K562 (cell line): ENCODE data around the gene GCDH. TPM values are rescaled to one million over a fixed set of nuclear protein-coding genes. Genes with fewer than 3 reads are reported as not detected.

Source experiments
- FOXK1 ChIP-seq: sonication (generic); formaldehyde crosslinking; IDR thresholded peaks from 2 replicates; pipeline ENCODE4 v1.8.0; 2022; ENCODE audit warnings: missing genetic modification reagents, mild to moderate bottlenecking, borderline replicate concordance
- FOXM1 ChIP-seq, 2 experiments: fragments of 450-650 bp in 1 of 2; sonication (generic) in 1 of 2; formaldehyde crosslinking in 1 of 2; IDR thresholded peaks; 2 replicates each; pipeline versions ENCODE4 v1.6.1 to v1.9.0; 2017 to 2022; ENCODE audit warnings: low read depth in 2 of 2, mild to moderate bottlenecking in 2 of 2, missing genetic modification reagents in 1 of 2, moderate library complexity in 1 of 2
- HLTF ChIP-seq: fragments of 450-650 bp; IDR thresholded peaks from 2 replicates; pipeline ENCODE4 v1.6.1; 2016
- MAFK ChIP-seq: IDR thresholded peaks from 2 replicates; pipeline ENCODE4 v1.6.1; 2011; ENCODE audit warnings: low read length, improper control_type of control experiment
- MXI1 ChIP-seq: IDR thresholded peaks from 2 replicates; pipeline ENCODE4 v1.6.1; 2011; ENCODE audit warnings: low read depth, mild to moderate bottlenecking, improper control_type of control experiment, low read length
- NELFE ChIP-seq: IDR thresholded peaks from 2 replicates; pipeline ENCODE4 v1.6.1; 2011; ENCODE audit warnings: mild to moderate bottlenecking; ENCODE audit not compliant: insufficient read depth, insufficient read length
- NR2C1 ChIP-seq, 2 experiments: fragments of 450-650 bp; IDR thresholded peaks; 2 replicates each; pipeline ENCODE4 v1.6.1; 2017; ENCODE audit warnings: mild to moderate bottlenecking in 2 of 2, antibody characterized with exemption in 1 of 2, inconsistent platforms in 1 of 2, missing compliant biosample characterization in 1 of 2, missing genetic modification characterization in 1 of 2
- POLR2B ChIP-seq: fragments of 450-650 bp; IDR thresholded peaks from 2 replicates; pipeline ENCODE4 v1.6.1; 2018; ENCODE audit warnings: low read depth; ENCODE audit not compliant: partially characterized antibody
- PTRF ChIP-seq: fragments of 450-650 bp; IDR thresholded peaks from 2 replicates; pipeline ENCODE4 v1.6.1; 2016; ENCODE audit warnings: mild to moderate bottlenecking, missing genetic modification characterization, missing compliant biosample characterization
- RBM14 ChIP-seq: fragments of 200-400 bp; formaldehyde crosslinking; IDR thresholded peaks from 2 replicates; pipeline ENCODE4 v1.6.1; 2018; ENCODE audit warnings: low read depth, mild to moderate bottlenecking, low read length, moderate library complexity, borderline replicate concordance; ENCODE audit not compliant: insufficient read depth
- SREBF1 ChIP-seq: fragments of 150-350 bp; IDR thresholded peaks from 2 replicates; pipeline ENCODE4 v1.6.1; 2014; ENCODE audit warnings: antibody characterized with exemption, low read depth, low read length, borderline replicate concordance
- TAL1 ChIP-seq: fragments of 450-650 bp; IDR thresholded peaks from 2 replicates; pipeline ENCODE4 v1.6.1; 2016; ENCODE audit warnings: mild to moderate bottlenecking
- TBP ChIP-seq: optimal IDR thresholded peaks from 2 replicates; pipeline ENCODE3; 2011; ENCODE audit warnings: low read depth, low read length, improper control_type of control experiment
- U2AF2 ChIP-seq: fragments of 200-400 bp; formaldehyde crosslinking; optimal IDR thresholded peaks from 2 replicates; pipeline ENCODE3; 2017; ENCODE audit warnings: low read depth, mild to moderate bottlenecking, low read length
- YY1 ChIP-seq, 3 experiments: IDR thresholded peaks; 2 replicates each; pipeline ENCODE4 v1.6.1; 2011; ENCODE audit warnings: low read length in 2 of 3, mild to moderate bottlenecking in 2 of 3, moderate library complexity in 2 of 3, borderline replicate concordance in 1 of 3, control low read depth in 1 of 3, low read depth in 1 of 3; ENCODE audit not compliant: insufficient read depth in 3 of 3, insufficient replicate concordance in 2 of 3, control insufficient read depth in 1 of 3, insufficient read length in 1 of 3; ENCODE audit errors: extremely low read depth in 1 of 3
- ZEB2 ChIP-seq: fragments of 450-650 bp; IDR thresholded peaks from 2 replicates; pipeline ENCODE4 v1.6.1; 2016
- ZKSCAN3 ChIP-seq: fragments of 250-450 bp; sonication (Bioruptor Pico); IDR thresholded peaks from 2 replicates; pipeline ENCODE4 v1.4.0; 2020
- ZNF444 ChIP-seq: fragments of 250-450 bp; sonication (Bioruptor Pico); IDR thresholded peaks from 2 replicates; pipeline ENCODE4 v1.4.0; 2020; ENCODE audit warnings: mild to moderate bottlenecking, moderate library complexity
- ZNF507 ChIP-seq: conservative IDR thresholded peaks from 2 replicates; pipeline ENCODE4 v1.6.1; 2017; ENCODE audit warnings: missing genetic modification characterization, missing compliant biosample characterization
- ZNF76 ChIP-seq: fragments of 250-450 bp; sonication (Bioruptor Pico); IDR thresholded peaks from 2 replicates; pipeline ENCODE4 v1.4.0; 2020; ENCODE audit warnings: mild to moderate bottlenecking, moderate library complexity, borderline replicate concordance
- ZNF77 ChIP-seq: fragments of 250-450 bp; sonication (Bioruptor Pico); IDR thresholded peaks from 2 replicates; pipeline ENCODE4 v1.5.0; 2020
- polyA plus RNA-seq, 8 experiments: library from polyadenylated mRNA; depleted of rRNA in 4 of 8; stranded (reverse) in 5 of 8; unstranded in 3 of 8; fragments of >200 nt; fragmentation: Nextera tagmentation in 2 of 8; fragmentation: Illumina TruSeq in 1 of 8; extraction: Ambion mirVana in 2 of 8; extraction: Trizol in 1 of 8; gene quantifications; 2 replicates each; pipeline versions ENCODE4 v1.2.1 to v1.2.3, GENCODE V29; 2011 to 2014; ENCODE audit warnings: inconsistent platforms in 1 of 8, missing spikeins in 1 of 8
- total RNA-seq, 7 experiments: library from RNA; depleted of rRNA in 6 of 7; stranded (reverse); fragments of >200 nt in 6 of 7; fragmentation: Illumina TruSeq in 2 of 7; extraction: Trizol in 2 of 7; gene quantifications; 2 replicates each; pipeline versions ENCODE4 v1.2.1 to v1.2.3, GENCODE V29; 2011 to 2021; ENCODE audit warnings: low replicate concordance in 1 of 7
- TF ChIP-seq, protein P1 (sequence below): fragments of 450-650 bp; IDR thresholded peaks from 2 replicates; pipeline ENCODE4 v1.6.1; 2016; ENCODE audit warnings: antibody characterized with exemption
- TF ChIP-seq, protein P2 (sequence below), 2 experiments: fragments of 450-650 bp in 1 of 2; sonication (generic) in 1 of 2; formaldehyde crosslinking in 1 of 2; IDR thresholded peaks in 1 of 2; conservative IDR thresholded peaks in 1 of 2; 2 replicates each; pipeline versions ENCODE4 v1.6.1 to v1.8.1; 2016 to 2023; ENCODE audit warnings: mild to moderate bottlenecking in 2 of 2, moderate library complexity in 2 of 2, inconsistent platforms in 1 of 2, missing genetic modification reagents in 1 of 2
- TF ChIP-seq, protein P3 (sequence below): sonication (generic); formaldehyde crosslinking; IDR thresholded peaks from 2 replicates; pipeline ENCODE4 v1.8.1; 2023; ENCODE audit warnings: mild to moderate bottlenecking, missing genetic modification reagents, moderate library complexity

Gene GCDH
- total and polyA plus RNA-seq, 9 of the 15 experiments (the other 6 are each of a cell fraction or from before 2014, with no cell fraction given): 2.9 to 50.8 (median 19.1) TPM

DNA sequence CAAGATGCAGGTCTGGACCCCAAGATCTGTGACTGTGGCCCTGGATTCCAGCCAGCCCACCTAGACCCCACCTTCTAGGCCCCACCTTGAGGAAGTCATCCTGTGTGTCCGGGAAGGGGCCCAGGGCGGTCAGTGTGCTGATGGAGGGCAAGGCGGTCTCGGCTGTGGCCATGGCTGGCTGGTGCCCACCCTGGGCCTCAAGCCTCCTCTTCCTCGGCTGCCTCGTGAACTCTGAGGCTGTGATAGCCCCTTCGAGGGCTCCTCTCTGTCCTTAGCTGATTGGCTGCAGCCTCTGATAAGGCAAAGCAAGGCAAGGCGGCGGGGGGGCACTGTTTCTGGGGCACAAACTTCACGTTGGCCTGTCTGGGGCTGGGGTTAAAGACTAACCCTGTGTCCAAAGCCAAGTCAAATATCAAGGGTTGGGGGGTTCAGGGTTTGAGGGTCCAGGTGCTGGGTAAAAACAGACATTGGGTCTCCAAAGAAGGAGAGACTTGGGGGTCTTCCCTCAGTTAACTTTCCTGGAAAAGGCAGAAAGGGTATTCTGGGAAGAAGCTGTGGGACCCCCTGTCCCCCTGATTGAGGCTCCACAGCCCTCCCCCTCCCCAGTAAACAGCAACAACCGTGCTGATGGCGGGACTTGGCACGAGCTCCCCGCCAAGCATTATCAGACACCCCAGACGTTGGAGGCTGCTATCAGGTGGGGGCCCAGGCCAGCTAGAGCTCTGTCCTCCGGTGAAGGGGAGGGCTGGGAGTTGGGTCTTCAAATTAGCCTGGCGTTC is 3.8 kb upstream of the GCDH start, which contains the start of gene KLF1 (continued):
- TF ChIP-seq YY1 (IDR thresholded peaks at IDR 0.05; ENCODE audit: borderline replicate concordance in 1 of 3, control insufficient read depth in 1 of 3, extremely low read depth in 1 of 3, insufficient read depth in 3 of 3, insufficient read length in 1 of 3, insufficient replicate concordance in 2 of 3, low read depth in 1 of 3, low read length in 2 of 3): peak in 1 of 3 experiments; percentile 50
- 0 out of 2 replicates have a peak, but pooled peaks have one; percentile 2 for TF ChIP-seq MAFK
- no peak for TF ChIP-seq U2AF2
- TF ChIP-seq ZKSCAN3 (CRISPR knock-in tag): peak; percentile 95
- no peak for TF ChIP-seq SREBF1
- TF ChIP-seq PTRF (tag): no peak
- no peak for TF ChIP-seq NR2C1 (IDR thresholded peaks at IDR 0.05)
- 0 out of 2 replicates have a peak, but pooled peaks have one; percentile 18 for TF ChIP-seq NR2C1 (tag; IDR thresholded peaks at IDR 0.05)
- TF ChIP-seq TAL1: peak; percentile 92
- TF ChIP-seq, protein P1, sequence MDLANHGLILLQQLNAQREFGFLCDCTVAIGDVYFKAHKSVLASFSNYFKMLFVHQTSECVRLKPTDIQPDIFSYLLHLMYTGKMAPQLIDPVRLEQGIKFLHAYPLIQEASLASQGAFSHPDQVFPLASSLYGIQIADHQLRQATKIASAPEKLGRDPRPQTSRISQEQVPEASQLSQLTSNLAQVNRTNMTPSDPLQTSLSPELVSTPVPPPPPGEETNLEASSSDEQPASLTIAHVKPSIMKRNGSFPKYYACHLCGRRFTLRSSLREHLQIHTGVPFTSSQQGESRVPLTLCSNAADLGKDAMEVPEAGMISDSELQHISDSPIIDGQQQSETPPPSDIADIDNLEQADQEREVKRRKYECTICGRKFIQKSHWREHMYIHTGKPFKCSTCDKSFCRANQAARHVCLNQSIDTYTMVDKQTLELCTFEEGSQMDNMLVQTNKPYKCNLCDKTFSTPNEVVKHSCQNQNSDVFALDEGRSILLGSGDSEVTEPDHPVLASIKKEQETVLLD: peak; percentile 33; the same call in 1 of the 2 replicates
- no peak for TF ChIP-seq ZNF507 (tag)
- TF ChIP-seq FOXK1 (CRISPR knock-in tag): no peak
- TF ChIP-seq NELFE: no peak
- TF ChIP-seq POLR2B: peak; percentile 83
- TF ChIP-seq HLTF: no peak
- peak; percentile 82 for TF ChIP-seq TBP
- peak; percentile 82 for TF ChIP-seq FOXM1 (IDR thresholded peaks at IDR 0.05; ENCODE audit: low read depth)
- no peak for TF ChIP-seq FOXM1 (CRISPR knock-in tag; IDR thresholded peaks at IDR 0.05; ENCODE audit: low read depth)
- TF ChIP-seq, protein P2, sequence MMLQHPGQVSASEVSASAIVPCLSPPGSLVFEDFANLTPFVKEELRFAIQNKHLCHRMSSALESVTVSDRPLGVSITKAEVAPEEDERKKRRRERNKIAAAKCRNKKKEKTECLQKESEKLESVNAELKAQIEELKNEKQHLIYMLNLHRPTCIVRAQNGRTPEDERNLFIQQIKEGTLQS (IDR thresholded peaks at IDR 0.05): no peak
- TF ChIP-seq, protein P2 (CRISPR knock-in tag; conservative IDR thresholded peaks at IDR 0.05): no peak
- TF ChIP-seq, protein P3, sequence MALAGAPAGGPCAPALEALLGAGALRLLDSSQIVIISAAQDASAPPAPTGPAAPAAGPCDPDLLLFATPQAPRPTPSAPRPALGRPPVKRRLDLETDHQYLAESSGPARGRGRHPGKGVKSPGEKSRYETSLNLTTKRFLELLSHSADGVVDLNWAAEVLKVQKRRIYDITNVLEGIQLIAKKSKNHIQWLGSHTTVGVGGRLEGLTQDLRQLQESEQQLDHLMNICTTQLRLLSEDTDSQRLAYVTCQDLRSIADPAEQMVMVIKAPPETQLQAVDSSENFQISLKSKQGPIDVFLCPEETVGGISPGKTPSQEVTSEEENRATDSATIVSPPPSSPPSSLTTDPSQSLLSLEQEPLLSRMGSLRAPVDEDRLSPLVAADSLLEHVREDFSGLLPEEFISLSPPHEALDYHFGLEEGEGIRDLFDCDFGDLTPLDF: no peak; the same call in 1 of the 2 replicates
- 0 out of 2 replicates have a peak, but pooled peaks have one; percentile 19 for TF ChIP-seq MXI1
- TF ChIP-seq ZNF77 (CRISPR knock-in tag): no peak
- TF ChIP-seq ZEB2: no peak
- TF ChIP-seq RBM14: no peak
- 0 out of 2 replicates have a peak, but pooled peaks have one; percentile 63 for TF ChIP-seq ZNF444 (CRISPR knock-in tag)
- 0 out of 2 replicates have a peak, but pooled peaks have one; percentile 10 for TF ChIP-seq ZNF76
